HEK293T (cell line): ENCODE measurements around the gene SYCP2L.
"Not testable (repeated sequence)": the region's sequence is repeated elsewhere in the genome, so short reads cannot be mapped to it uniquely, and the experiment has no call there.

Source experiments
- CTCF ChIA-PET: fragments of 350-600 bp; formaldehyde crosslinking; extraction: SDS; loops from one replicate; lab custom pipeline; 2021; ENCODE audit warnings: antibody characterized with exemption, inconsistent platforms; lab: Yijun Ruan, JAX
- POLR2A ChIA-PET: fragments of 350-600 bp; formaldehyde crosslinking; extraction: SDS; loops from one replicate; lab custom pipeline; 2020; ENCODE audit warnings: antibody characterized with exemption, inconsistent platforms; lab: Yijun Ruan, JAX
- DNase-seq: peaks from one replicate; pipeline ENCODE4 v3.0.0; 2012; ENCODE audit warnings: mixed read lengths; ENCODE audit errors: extremely low spot score
- ARNT ChIP-seq: fragments of 450-650 bp; IDR thresholded peaks from 2 replicates; pipeline ENCODE4 v1.6.1; 2017; ENCODE audit warnings: mild to moderate bottlenecking
- BHLHE40 ChIP-seq: fragments of 450-650 bp; IDR thresholded peaks from 2 replicates; pipeline ENCODE4 v1.6.1; 2016; ENCODE audit warnings: mild to moderate bottlenecking, moderate library complexity, borderline replicate concordance
- CTBP1 ChIP-seq: fragments of 450-650 bp; IDR thresholded peaks from 2 replicates; pipeline ENCODE4 v1.6.1; 2016; ENCODE audit warnings: borderline replicate concordance
- ELF4 ChIP-seq: fragments of 450-650 bp; IDR thresholded peaks from 2 replicates; pipeline ENCODE4 v1.6.1; 2017; ENCODE audit warnings: antibody characterized with exemption
- FOXA1 ChIP-seq: fragments of 450-650 bp; IDR thresholded peaks from 2 replicates; pipeline ENCODE4 v1.6.1; 2016; ENCODE audit warnings: mild to moderate bottlenecking
- FOXK2 ChIP-seq: fragments of 450-650 bp; IDR thresholded peaks from 2 replicates; pipeline ENCODE4 v1.6.1; 2016; ENCODE audit warnings: mild to moderate bottlenecking
- FOXM1 ChIP-seq: fragments of 450-650 bp; IDR thresholded peaks from 2 replicates; pipeline ENCODE4 v1.6.1; 2017; ENCODE audit warnings: mild to moderate bottlenecking, borderline replicate concordance
- HDGF ChIP-seq: fragments of 450-650 bp; IDR thresholded peaks from 2 replicates; pipeline ENCODE4 v1.6.1; 2017; ENCODE audit warnings: antibody characterized with exemption, borderline replicate concordance
- L3MBTL2 ChIP-seq: fragments of 450-650 bp; conservative IDR thresholded peaks from 2 replicates; pipeline ENCODE4 v1.6.1; 2016; ENCODE audit warnings: mild to moderate bottlenecking
- LEF1 ChIP-seq: fragments of 450-650 bp; IDR thresholded peaks from 2 replicates; pipeline ENCODE4 v1.6.1; 2017; ENCODE audit warnings: mild to moderate bottlenecking, borderline replicate concordance
- NFRKB ChIP-seq: fragments of 450-650 bp; IDR thresholded peaks from 2 replicates; pipeline ENCODE4 v1.6.1; 2016; ENCODE audit warnings: mild to moderate bottlenecking, moderate library complexity
- SP1 ChIP-seq: fragments of 450-650 bp; IDR thresholded peaks from 2 replicates; pipeline ENCODE4 v1.6.1; 2017
- SUZ12 ChIP-seq: fragments of 450-650 bp; IDR thresholded peaks from 2 replicates; pipeline ENCODE4 v1.6.1; 2016; ENCODE audit warnings: mild to moderate bottlenecking
- TARDBP ChIP-seq: fragments of 450-650 bp; IDR thresholded peaks from 2 replicates; pipeline ENCODE4 v1.6.1; 2016
- ZNF384 ChIP-seq: fragments of 450-650 bp; IDR thresholded peaks from 2 replicates; pipeline ENCODE4 v1.6.1; 2016
- TF ChIP-seq, protein P1 (sequence below): fragments of 450-650 bp; IDR thresholded peaks from 2 replicates; pipeline ENCODE4 v1.6.1; 2016

Gene SYCP2L

DNA sequence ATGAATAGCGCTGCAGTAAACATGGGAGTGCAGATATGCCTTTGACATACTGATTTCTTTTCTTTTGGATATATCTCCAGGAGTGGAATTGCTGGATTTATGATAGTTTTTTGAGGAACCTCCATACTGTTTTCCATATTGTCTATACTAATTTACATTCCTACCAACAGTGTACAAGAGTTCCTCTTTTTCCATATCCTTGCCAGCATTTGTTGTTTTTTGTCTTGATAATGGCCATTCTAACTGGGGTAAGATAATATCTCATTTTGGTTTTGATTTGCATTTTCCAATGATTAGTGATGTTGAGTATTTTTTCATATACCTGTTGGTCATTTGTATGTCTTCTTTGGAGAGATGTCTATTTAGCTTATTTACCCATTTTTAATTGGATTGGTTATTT is 3.3 kb downstream of the SYCP2L start:
- CTCF ChIA-PET = interaction anchor here (0.6 to 0.9 kb wide), 2 partner anchors 56 to 195 kb away, joined by 3 to 4 read pairs; partner anchors contain the start of gene PAK1IP1
- TF ChIP-seq NFRKB (no peak), L3MBTL2 (no peak)
- DNase-seq = no peak
- POLR2A ChIA-PET = no interaction called here

DNA sequence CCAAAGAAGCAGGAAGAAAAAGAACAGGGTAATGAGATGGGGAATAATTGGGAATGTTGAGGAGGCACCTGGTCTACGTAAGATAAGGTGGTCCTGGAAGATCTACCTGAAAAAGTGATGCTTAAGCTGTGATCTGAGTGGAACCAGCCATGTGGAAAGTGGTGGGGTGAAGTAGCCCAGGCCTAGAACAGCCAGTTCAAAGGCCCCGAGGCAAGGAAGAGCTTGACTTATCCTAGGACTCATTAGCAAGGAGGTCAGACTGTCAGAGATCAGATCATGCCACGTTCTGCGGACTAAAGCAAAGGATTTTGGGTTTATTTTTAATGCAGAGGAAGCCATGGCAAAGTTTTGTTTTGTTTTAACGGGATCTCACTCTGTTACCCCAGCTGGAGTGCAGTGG is 5.1 kb downstream of the SYCP2L start:
- CTCF ChIA-PET = interaction anchor here (0.6 kb wide), 1 partner anchor 82 kb away, joined by 5 read pairs; no protein-coding TSS in a partner anchor
- POLR2A ChIA-PET = no interaction called here
- no peak for DNase-seq
- TF ChIP-seq NFRKB (no peak), SP1 (no peak), ELF4 (no peak), LEF1 (no peak), BHLHE40 (no peak), SUZ12 (no peak), ZNF384 (no peak), ARNT (no peak), TARDBP (no peak), FOXK2 (no peak), FOXM1 (no peak), HDGF (no peak), FOXA1 (no peak), CTBP1 (no peak), L3MBTL2 (no peak)
- TF ChIP-seq, protein P1, sequence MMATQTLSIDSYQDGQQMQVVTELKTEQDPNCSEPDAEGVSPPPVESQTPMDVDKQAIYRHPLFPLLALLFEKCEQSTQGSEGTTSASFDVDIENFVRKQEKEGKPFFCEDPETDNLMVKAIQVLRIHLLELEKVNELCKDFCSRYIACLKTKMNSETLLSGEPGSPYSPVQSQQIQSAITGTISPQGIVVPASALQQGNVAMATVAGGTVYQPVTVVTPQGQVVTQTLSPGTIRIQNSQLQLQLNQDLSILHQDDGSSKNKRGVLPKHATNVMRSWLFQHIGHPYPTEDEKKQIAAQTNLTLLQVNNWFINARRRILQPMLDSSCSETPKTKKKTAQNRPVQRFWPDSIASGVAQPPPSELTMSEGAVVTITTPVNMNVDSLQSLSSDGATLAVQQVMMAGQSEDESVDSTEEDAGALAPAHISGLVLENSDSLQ = no peak

DNA sequence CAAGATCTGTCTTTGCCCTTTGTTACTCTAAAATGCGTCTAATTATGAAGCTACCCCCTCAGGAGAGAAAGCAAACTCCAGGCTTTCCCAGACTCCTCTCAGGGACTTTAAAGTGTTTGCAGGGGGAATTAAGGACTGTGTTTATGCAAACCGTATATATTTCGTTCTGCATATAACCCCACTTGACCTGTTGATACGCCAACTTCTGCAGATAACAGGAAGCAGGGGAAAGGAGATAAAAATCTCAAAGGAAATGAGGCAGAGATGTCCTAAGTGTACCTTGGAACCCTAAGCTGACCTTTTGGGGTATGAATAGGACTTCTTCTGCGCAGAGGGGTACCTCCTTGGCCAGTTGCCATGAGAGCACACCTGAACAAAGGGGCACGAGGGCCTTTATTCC is 8.1 kb downstream of the SYCP2L start:
- ChIA-PET CTCF (no interaction called here), POLR2A (interaction anchor here (0.8 to 1.1 kb wide), 2 partner anchors 8 to 9 kb away, joined by 3 read pairs; partner anchors contain the start of gene SYCP2L)
- TF ChIP-seq ZNF384 = no peak
- TF ChIP-seq FOXA1 = no peak
- no peak for TF ChIP-seq FOXK2
- no peak for TF ChIP-seq CTBP1
- TF ChIP-seq NFRKB = no peak
- TF ChIP-seq, protein P1 = no peak
- no peak for TF ChIP-seq L3MBTL2
- no peak for TF ChIP-seq SP1
- TF ChIP-seq ELF4 = no peak
- no peak for DNase-seq

DNA sequence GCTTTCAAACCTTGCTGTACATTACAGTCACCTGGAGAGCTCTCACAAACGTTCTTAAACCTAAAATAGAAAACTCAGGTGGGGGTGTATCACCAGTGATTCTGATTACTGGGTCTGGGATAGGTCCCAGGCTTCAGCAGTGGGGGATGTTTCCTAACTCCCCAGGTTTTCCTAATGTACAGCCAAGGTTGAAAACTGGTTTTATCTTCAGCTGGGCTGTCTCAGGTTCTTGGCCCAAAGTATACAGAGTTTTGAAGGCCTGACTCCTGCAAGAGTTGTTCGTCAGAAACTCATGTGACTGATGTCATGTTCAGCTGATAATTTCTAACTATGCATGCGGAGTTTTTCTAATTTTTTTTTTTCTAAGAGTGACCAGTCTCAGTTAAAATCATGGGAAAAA is 9.8 kb downstream of the SYCP2L start:
- POLR2A ChIA-PET = interaction anchor here (1.0 to 1.8 kb wide), 2 partner anchors 9 to 10 kb away, joined by 4 to 6 read pairs; partner anchors contain the start of gene SYCP2L
- CTCF ChIA-PET = interaction anchor here (0.6 to 1.3 kb wide), 2 partner anchors 10 to 78 kb away, joined by 3 to 6 read pairs; partner anchors contain the start of gene SYCP2L
- no peak for DNase-seq
- TF ChIP-seq SP1 = no peak
- no peak for TF ChIP-seq TARDBP
- TF ChIP-seq FOXK2 = no peak
- TF ChIP-seq, protein P1 = no peak
- TF ChIP-seq SUZ12 = no peak
- TF ChIP-seq NFRKB = no peak
- TF ChIP-seq LEF1 = no peak
- TF ChIP-seq HDGF = no peak
- TF ChIP-seq FOXM1 = no peak
- no peak for TF ChIP-seq CTBP1
- no peak for TF ChIP-seq ZNF384
- no peak for TF ChIP-seq L3MBTL2
- no peak for TF ChIP-seq BHLHE40
- no peak for TF ChIP-seq ELF4

DNA sequence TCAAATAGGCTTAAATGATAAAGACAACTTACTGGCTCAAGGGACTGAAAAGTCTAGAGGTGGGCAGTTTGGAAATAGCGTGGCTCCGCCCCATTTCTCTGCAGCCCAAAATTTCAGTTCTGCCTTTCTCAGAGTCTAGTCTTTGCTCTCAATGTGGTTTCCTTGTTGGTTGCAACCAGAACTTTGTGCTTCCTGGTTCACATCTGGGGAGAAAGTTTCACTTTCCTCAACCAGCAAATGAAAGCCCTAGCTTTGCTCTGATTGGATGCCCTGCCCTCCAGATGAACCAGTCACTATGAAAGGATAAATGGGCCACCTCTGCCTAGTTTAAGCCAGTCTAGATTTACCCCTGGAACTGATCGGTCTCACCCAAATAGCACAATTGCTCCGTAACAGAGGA is 14.9 kb downstream of the SYCP2L start:
- no peak for DNase-seq
- no peak for TF ChIP-seq ELF4
- TF ChIP-seq SP1 = no peak
- TF ChIP-seq NFRKB = no peak
- no peak for TF ChIP-seq FOXA1
- TF ChIP-seq BHLHE40 = no peak
- TF ChIP-seq, protein P1 = no peak
- no peak for TF ChIP-seq ARNT
- no peak for TF ChIP-seq L3MBTL2
- no peak for TF ChIP-seq CTBP1
- TF ChIP-seq TARDBP = no peak
- TF ChIP-seq HDGF = no peak
- ChIA-PET CTCF (no interaction called here), POLR2A (no interaction called here)

DNA sequence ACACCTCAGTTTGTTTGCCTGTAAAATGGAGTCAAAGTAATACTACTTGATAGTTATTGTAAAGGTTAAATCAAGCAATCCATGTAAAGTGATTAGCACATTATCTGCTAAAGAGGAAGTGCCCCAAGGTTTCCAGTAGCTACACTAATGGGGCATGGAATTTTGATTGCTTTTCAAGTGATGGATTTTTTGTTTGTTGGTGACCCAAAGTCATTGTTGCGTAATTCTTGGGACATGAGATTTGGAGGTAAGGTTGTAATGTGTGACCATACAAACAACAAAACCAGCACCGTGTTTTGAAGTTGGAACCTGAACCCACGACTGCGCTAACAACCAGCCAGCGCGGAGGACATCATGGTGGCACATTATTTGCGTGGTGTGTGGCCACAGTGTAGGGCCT is 17.2 kb downstream of the SYCP2L start:
- POLR2A ChIA-PET = no interaction called here
- TF ChIP-seq TARDBP = no peak
- CTCF ChIA-PET = no interaction called here
- DNase-seq = no peak

DNA sequence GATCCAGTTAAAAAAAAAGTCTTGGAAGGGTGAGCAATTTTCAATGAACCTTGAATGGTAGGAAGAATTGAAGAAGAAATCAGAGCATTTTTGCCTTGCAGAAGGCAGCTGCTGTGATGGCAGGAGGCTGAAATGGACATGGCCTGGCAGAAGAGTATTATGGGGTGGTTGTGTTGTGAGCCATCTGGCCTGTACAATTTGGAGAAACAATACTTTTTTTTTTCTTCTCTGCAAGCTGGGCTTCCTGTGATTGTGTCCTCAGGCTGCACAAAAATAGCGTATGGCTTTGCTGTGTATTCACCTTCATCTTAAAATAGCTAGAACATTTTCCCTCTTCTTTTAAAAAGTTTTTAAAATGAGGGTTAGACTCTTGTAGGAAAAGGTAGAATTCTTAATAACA is 21.4 kb downstream of the SYCP2L start:
- CTCF ChIA-PET = no interaction called here
- POLR2A ChIA-PET = no interaction called here
- DNase-seq = no peak
- TF ChIP-seq TARDBP = no peak
- TF ChIP-seq NFRKB = no peak
- TF ChIP-seq SP1 = no peak
- no peak for TF ChIP-seq FOXM1
- no peak for TF ChIP-seq ZNF384
- TF ChIP-seq LEF1 = no peak
- TF ChIP-seq BHLHE40 = no peak
- no peak for TF ChIP-seq L3MBTL2
- no peak for TF ChIP-seq ELF4
- no peak for TF ChIP-seq SUZ12
- TF ChIP-seq FOXA1 = no peak
- TF ChIP-seq ARNT = no peak
- TF ChIP-seq, protein P1 = no peak
- no peak for TF ChIP-seq HDGF
- no peak for TF ChIP-seq FOXK2
- no peak for TF ChIP-seq CTBP1

DNA sequence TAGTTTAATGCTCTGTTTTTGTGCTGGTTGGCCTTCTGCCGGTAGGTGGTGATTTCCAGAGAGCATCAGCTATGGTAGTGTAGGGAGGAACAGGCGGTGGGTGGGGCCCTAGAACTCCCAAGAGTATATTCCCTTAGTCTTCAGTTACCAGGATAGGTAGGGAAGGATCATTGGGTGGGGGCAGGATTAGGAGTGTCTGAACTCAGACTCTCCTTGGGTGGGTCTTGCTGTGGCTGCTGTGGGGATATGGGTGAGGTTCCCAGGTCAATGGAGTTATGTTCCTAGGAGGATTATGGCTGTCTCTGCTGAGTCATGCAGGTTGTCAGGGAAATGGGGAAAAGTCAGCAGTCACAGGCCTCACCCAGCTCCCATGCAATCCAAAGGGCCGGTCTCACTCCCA is 32.7 kb downstream of the SYCP2L start:
- POLR2A ChIA-PET, CTCF ChIA-PET, DNase-seq: not testable (repeated sequence)
